ENCODE results near the gene MYL6.

The MYL6 gene

DNA sequence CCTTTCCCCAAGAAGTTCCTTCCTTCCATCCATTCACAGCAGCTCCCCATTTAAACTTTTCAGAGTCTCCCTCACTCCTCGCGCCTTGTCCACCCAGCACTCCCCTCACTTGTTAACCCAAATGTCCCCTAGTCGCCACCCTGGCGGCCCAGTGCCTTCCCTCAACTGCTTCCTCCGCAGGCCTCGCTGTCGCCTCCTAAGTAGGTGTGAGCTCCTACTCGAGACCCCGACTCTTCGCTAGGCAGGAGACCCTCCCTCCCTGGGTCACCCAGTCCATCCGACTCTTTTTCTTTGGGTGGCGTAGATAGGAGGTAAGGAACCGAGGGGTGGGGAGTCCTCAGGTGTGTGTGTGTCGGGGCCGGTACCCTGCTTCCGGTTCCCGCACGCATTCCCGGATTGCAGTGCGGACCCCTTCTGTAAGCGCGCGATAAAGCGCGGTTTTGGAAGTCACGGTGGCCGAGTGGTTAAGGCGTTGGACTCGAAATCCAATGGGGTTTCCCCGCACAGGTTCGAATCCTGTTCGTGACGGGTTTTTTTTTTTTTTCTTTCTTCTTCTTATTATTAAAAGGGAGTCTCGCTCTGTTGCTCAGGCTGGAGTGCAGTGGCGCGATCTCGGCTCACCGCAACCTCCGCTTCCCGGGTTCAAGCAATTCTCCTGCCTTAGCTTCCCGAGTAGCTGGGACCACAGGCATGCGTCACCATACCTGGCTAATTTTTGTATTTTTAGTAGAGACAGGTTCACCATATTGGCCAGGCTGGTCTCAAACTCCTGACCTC, 31.9 kb downstream of the MYL6 start (continued):
- TF ChIP-seq ZNF146 (tag by site-specific recombination; IDR thresholded peaks at IDR 0.05) = no peak
- TF ChIP-seq SP7 (tag by site-specific recombination; IDR thresholded peaks at IDR 0.05) = peak; percentile 89
- peak; percentile 37; the same call in 1 of the 2 replicates for TF ChIP-seq ZNF777 (tag by site-specific recombination; IDR thresholded peaks at IDR 0.05; ENCODE audit: borderline replicate concordance)
- no peak for TF ChIP-seq SETDB1 (IDR thresholded peaks at IDR 0.05; ENCODE audit: insufficient read length, low read length)
- no peak for TF ChIP-seq ZNF510 (tag by site-specific recombination; IDR thresholded peaks at IDR 0.05; ENCODE audit: insufficient replicate concordance)
- TF ChIP-seq ZNF211 (tag by site-specific recombination; IDR thresholded peaks at IDR 0.05; ENCODE audit: low read depth) = no peak
- no peak for TF ChIP-seq ZNF175 (tag by site-specific recombination; IDR thresholded peaks at IDR 0.05)
- no peak for TF ChIP-seq ZNF155 (tag by site-specific recombination; IDR thresholded peaks at IDR 0.05)
- no peak for TF ChIP-seq ZNF148 (tag by site-specific recombination; IDR thresholded peaks at IDR 0.05; ENCODE audit: borderline replicate concordance)
- TF ChIP-seq, protein P1, sequence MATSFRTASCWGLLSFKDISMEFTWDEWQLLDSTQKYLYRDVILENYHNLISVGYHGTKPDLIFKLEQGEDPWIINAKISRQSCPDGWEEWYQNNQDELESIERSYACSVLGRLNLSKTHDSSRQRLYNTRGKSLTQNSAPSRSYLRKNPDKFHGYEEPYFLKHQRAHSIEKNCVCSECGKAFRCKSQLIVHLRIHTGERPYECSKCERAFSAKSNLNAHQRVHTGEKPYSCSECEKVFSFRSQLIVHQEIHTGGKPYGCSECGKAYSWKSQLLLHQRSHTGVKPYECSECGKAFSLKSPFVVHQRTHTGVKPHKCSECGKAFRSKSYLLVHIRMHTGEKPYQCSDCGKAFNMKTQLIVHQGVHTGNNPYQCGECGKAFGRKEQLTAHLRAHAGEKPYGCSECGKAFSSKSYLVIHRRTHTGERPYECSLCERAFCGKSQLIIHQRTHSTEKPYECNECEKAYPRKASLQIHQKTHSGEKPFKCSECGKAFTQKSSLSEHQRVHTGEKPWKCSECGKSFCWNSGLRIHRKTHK (tag by site-specific recombination; IDR thresholded peaks at IDR 0.05) = no peak
- no peak; the same call in 1 of the 2 replicates for TF ChIP-seq FEZF1 (tag by site-specific recombination; IDR thresholded peaks at IDR 0.05)

GRCh38 chr12:56190695-56191155, 32.6 kb downstream of the MYL6 start:
- H3K9me3 ChIP-seq (ENCODE audit: control insufficient read depth, insufficient read depth, low read depth, low read length) = no peaks in the 10 kb centered on the region
- ChIA-PET CTCF (interaction anchor here (0.7 to 6.1 kb wide), 10 partner anchors 16 to 446 kb away, joined by 3 to 86 read pairs (median 13); partner anchors contain the start of genes ANKRD52, ESYT1, RNF41 and RPL41), POLR2A (interaction anchor here (0.7 to 5.3 kb wide), 9 partner anchors 16 to 109 kb away, joined by 3 to 59 read pairs (median 14); partner anchors contain the start of genes CS, MYL6, PA2G4 and RNF41)
- H3K4me1 ChIP-seq (ENCODE audit: control insufficient read depth, insufficient read depth, low read length) = no peaks in the 10 kb centered on the region; the same call in 1 of the 2 replicates
- H3K27ac ChIP-seq (ENCODE audit: extremely low read depth, low read depth, low read length) = peak overlapping the region; percentile 86
- 0 out of 2 replicates have a peak, but pooled peaks have one; percentile 57 for TF ChIP-seq PRDM1 (tag by site-specific recombination; IDR thresholded peaks at IDR 0.05)
- TF ChIP-seq, protein P2, sequence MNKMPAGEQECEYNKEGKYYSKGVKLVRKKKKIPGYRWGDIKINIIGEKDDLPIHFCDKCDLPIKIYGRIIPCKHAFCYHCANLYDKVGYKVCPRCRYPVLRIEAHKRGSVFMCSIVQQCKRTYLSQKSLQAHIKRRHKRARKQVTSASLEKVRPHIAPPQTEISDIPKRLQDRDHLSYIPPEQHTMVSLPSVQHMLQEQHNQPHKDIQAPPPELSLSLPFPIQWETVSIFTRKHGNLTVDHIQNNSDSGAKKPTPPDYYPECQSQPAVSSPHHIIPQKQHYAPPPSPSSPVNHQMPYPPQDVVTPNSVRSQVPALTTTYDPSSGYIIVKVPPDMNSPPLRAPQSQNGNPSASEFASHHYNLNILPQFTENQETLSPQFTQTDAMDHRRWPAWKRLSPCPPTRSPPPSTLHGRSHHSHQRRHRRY (tag by site-specific recombination; IDR thresholded peaks at IDR 0.05) = no peak
- peak; percentile 59 for TF ChIP-seq IKZF3 (tag by site-specific recombination; IDR thresholded peaks at IDR 0.05)
- H3K4me3 ChIP-seq (ENCODE audit: low read depth, low read length) = peak overlapping the region; percentile 27
- peaks cover 7 to 16% of the 10 kb centered on the region in 2 experiments for H3K36me3 ChIP-seq (ENCODE audit: control insufficient read depth in 2 of 2, insufficient read depth in 1 of 2, low read length in 2 of 2)

GRCh38 chr12:56192582-56192981, 34.4 kb downstream of the MYL6 start:
- H3K4me1 ChIP-seq (ENCODE audit: control insufficient read depth, insufficient read depth, low read length) = no peaks in the 10 kb centered on the region; the same call in 1 of the 2 replicates
- H3K4me3 ChIP-seq (ENCODE audit: low read depth, low read length) = no peak overlapping the region
- POLR2A ChIA-PET = interaction anchor here (1.9 to 5.3 kb wide), 2 partner anchors 15 to 29 kb away, joined by 5 to 59 read pairs; partner anchors contain the start of gene RNF41
- CTCF ChIA-PET = interaction anchor here (0.6 to 6.1 kb wide), 19 partner anchors 9 to 501 kb away, joined by 3 to 86 read pairs (median 4); partner anchors contain the start of genes ESYT1, RNF41, RPL41 and ZC3H10
- H3K36me3 ChIP-seq (ENCODE audit: control insufficient read depth in 2 of 2, insufficient read depth in 1 of 2, low read length in 2 of 2) = no peaks in the 10 kb centered on the region; a peak in 1 of 3 replicates
- no peak overlapping the region for H3K27ac ChIP-seq (ENCODE audit: extremely low read depth, low read depth, low read length)
- TF ChIP-seq SCRT1 (tag by site-specific recombination; IDR thresholded peaks at IDR 0.05; ENCODE audit: borderline replicate concordance) (peak; percentile 56; the same call in 1 of the 2 replicates), SCRT2 (tag by site-specific recombination; IDR thresholded peaks at IDR 0.05) (peak; percentile 82), ZNF701 (tag by site-specific recombination; IDR thresholded peaks at IDR 0.05) (no peak)
- H3K9me3 ChIP-seq (ENCODE audit: control insufficient read depth, insufficient read depth, low read depth, low read length) = no peaks in the 10 kb centered on the region
